K562 (cell line): ENCODE measurements around the gene CLDN7. TPM values are rescaled to one million over a fixed set of nuclear protein-coding genes. Genes with fewer than 3 reads are reported as not detected.

ENCODE experiments used
- EGR1 ChIP-seq: fragments of 450-650 bp; conservative IDR thresholded peaks from 2 replicates; pipeline ENCODE4 v1.6.1; 2017; ENCODE audit warnings: mild to moderate bottlenecking
- FOXO4 ChIP-seq: fragments of 450-650 bp; formaldehyde crosslinking; IDR thresholded peaks from 2 replicates; pipeline ENCODE4 v1.4.0; 2020; ENCODE audit warnings: mild to moderate bottlenecking, moderate library complexity
- HDAC6 ChIP-seq: IDR thresholded peaks from 2 replicates; pipeline ENCODE4 v1.6.1; 2012; ENCODE audit warnings: low read depth, mild to moderate bottlenecking, control low read depth, inconsistent platforms, low read length, moderate library complexity
- HOXB6 ChIP-seq: fragments of 250-450 bp; sonication (Bioruptor Pico); IDR thresholded peaks from 2 replicates; pipeline ENCODE4 v1.5.1; 2022; ENCODE audit warnings: mild to moderate bottlenecking, borderline replicate concordance
- MXI1 ChIP-seq: IDR thresholded peaks from 2 replicates; pipeline ENCODE4 v1.6.1; 2011; ENCODE audit warnings: low read depth, mild to moderate bottlenecking, improper control_type of control experiment, low read length
- PHB ChIP-seq: fragments of 250-450 bp; sonication (Bioruptor Pico); IDR thresholded peaks from 2 replicates; pipeline ENCODE4 v1.5.0; 2021
- PTBP1 ChIP-seq: fragments of 200-400 bp; formaldehyde crosslinking; IDR thresholded peaks from 2 replicates; pipeline ENCODE4 v1.6.1; 2017; ENCODE audit warnings: low read depth, low read length
- RFX5 ChIP-seq: IDR thresholded peaks from 2 replicates; pipeline ENCODE4 v1.6.1; 2011; ENCODE audit warnings: low read depth, mild to moderate bottlenecking, improper control_type of control experiment, low read length
- RNF219 ChIP-seq: fragments of 250-450 bp; sonication (Bioruptor Pico); IDR thresholded peaks from 2 replicates; pipeline ENCODE4 v1.5.0; 2022; ENCODE audit warnings: mild to moderate bottlenecking
- RREB1 ChIP-seq: fragments of 250-450 bp; sonication (Bioruptor Pico); IDR thresholded peaks from 2 replicates; pipeline ENCODE4 v1.4.0; 2020
- SLC30A9 ChIP-seq: fragments of 250-450 bp; sonication (Bioruptor Pico); IDR thresholded peaks from 2 replicates; pipeline ENCODE4 v1.8.0; 2022; ENCODE audit warnings: mild to moderate bottlenecking, moderate library complexity
- SMARCA5 ChIP-seq: fragments of 450-650 bp; IDR thresholded peaks from 2 replicates; pipeline ENCODE4 v1.6.1; 2016
- STAT5B ChIP-seq: fragments of 250-450 bp; sonication (Bioruptor Pico); IDR thresholded peaks from 2 replicates; pipeline ENCODE4 v1.8.0; 2021; ENCODE audit warnings: mild to moderate bottlenecking, inconsistent platforms
- ZKSCAN3 ChIP-seq: fragments of 250-450 bp; sonication (Bioruptor Pico); IDR thresholded peaks from 2 replicates; pipeline ENCODE4 v1.4.0; 2020
- ZNF143 ChIP-seq: sonication (generic); formaldehyde crosslinking; IDR thresholded peaks from 2 replicates; pipeline ENCODE4 v1.9.0; 2022; ENCODE audit warnings: mild to moderate bottlenecking, missing genetic modification reagents
- ZNF398 ChIP-seq: fragments of 250-450 bp; sonication (Bioruptor Pico); IDR thresholded peaks from 2 replicates; pipeline ENCODE4 v1.8.0; 2021; ENCODE audit warnings: moderate library complexity, mild to moderate bottlenecking, inconsistent platforms
- polyA plus RNA-seq, 8 experiments: library from polyadenylated mRNA; depleted of rRNA in 4 of 8; stranded (reverse) in 5 of 8; unstranded in 3 of 8; fragments of >200 nt; fragmentation: Nextera tagmentation in 2 of 8; fragmentation: Illumina TruSeq in 1 of 8; extraction: Ambion mirVana in 2 of 8; extraction: Trizol in 1 of 8; gene quantifications; 2 replicates each; pipeline versions ENCODE4 v1.2.1 to v1.2.3, GENCODE V29; 2011 to 2014; ENCODE audit warnings: inconsistent platforms in 1 of 8, missing spikeins in 1 of 8
- total RNA-seq, 7 experiments: library from RNA; depleted of rRNA in 6 of 7; stranded (reverse); fragments of >200 nt in 6 of 7; fragmentation: Illumina TruSeq in 2 of 7; extraction: Trizol in 2 of 7; gene quantifications; 2 replicates each; pipeline versions ENCODE4 v1.2.1 to v1.2.3, GENCODE V29; 2011 to 2021; ENCODE audit warnings: low replicate concordance in 1 of 7

The CLDN7 gene
- total and polyA plus RNA-seq, 9 of the 15 experiments (the other 6 are each of a cell fraction or from before 2014, with no cell fraction given) = 2.2 to 14.5 (median 7.6) TPM

GRCh38 chr17:7280519-7281073, 18.3 kb upstream of the CLDN7 start (continued):
- TF ChIP-seq ZNF398 (no peak), SMARCA5 (no peak), MXI1 (no peak), STAT5B (CRISPR knock-in tag) (no peak), EGR1 (no peak), SLC30A9 (CRISPR knock-in tag) (no peak), PHB (no peak), RFX5 (no peak), RREB1 (CRISPR knock-in tag) (no peak), RNF219 (CRISPR knock-in tag) (no peak), HOXB6 (CRISPR knock-in tag) (no peak), ZKSCAN3 (CRISPR knock-in tag) (no peak), ZNF143 (CRISPR knock-in tag) (no peak), FOXO4 (CRISPR knock-in tag) (no peak), PTBP1 (no peak), HDAC6 (no peak)
